Stimulated activated memory B cell treated with anti-CD40 and anti-IgM and Interleukin-4, amounts not matched to agents 10 μg/mL and 1 μg/mL and 100 μg/mL, for 72 hours (primary cell): ENCODE results near the gene HCAR2.
"Not testable (repeated sequence)": the region's sequence is repeated elsewhere in the genome, so short reads cannot be mapped to it uniquely, and the experiment has no call there.

Source experiments
- ATAC-seq: fragments of 150-1000 bp; cut with Tn5 transposase; 2 replicates; pipeline ENCODE4 v1.10.0; 2021
- H3K27ac Mint-ChIP-seq: one replicate; pipeline ENCODE4 v1.8.0; 2022; ENCODE audit warnings: mild to moderate bottlenecking, mixed read lengths
- H3K27me3 Mint-ChIP-seq: one replicate; pipeline ENCODE4 v1.8.0; 2022; ENCODE audit warnings: mixed read lengths
- H3K36me3 Mint-ChIP-seq: one replicate; pipeline ENCODE4 v1.8.0; 2022; ENCODE audit warnings: mixed read lengths
- H3K4me1 Mint-ChIP-seq: one replicate; pipeline ENCODE4 v1.8.0; 2022; ENCODE audit warnings: mixed read lengths
- H3K4me3 Mint-ChIP-seq: one replicate; pipeline ENCODE4 v1.8.0; 2022; ENCODE audit warnings: mild to moderate bottlenecking, moderate library complexity, mixed read lengths
- H3K9me3 Mint-ChIP-seq: one replicate; pipeline ENCODE4 v1.8.0; 2022; ENCODE audit warnings: mixed read lengths

Gene HCAR2

GRCh38 chr12:122691566-122691965 is 11.6 kb downstream of the HCAR2 start:
- ATAC-seq = no peak
- Mint-ChIP-seq H3K4me3 (no peak overlapping the region), H3K27me3 (no peaks in the 10 kb centered on the region), H3K36me3 (no peaks in the 10 kb centered on the region), H3K27ac (no peak overlapping the region), H3K4me1 (no peaks in the 10 kb centered on the region), H3K9me3 (no peaks in the 10 kb centered on the region)

DNA sequence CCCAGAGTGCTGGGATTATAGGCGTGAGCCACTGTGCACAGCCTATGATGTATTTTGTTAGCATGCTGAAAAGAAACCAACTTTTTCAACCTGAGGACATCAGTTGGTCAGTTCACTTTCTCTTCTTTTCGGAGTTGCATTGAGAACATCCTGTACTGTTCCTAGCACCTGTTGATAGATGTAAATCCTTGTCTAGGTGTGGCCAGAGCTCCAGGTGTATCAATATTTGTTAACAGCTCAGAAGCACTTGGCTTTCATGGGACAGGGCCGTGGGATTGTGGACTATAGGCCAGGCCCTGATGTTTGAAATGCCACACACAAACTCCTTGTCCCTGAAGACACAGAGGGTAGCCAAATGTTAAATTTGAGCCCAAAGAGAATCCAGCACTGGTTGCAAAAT is 14.9 kb downstream of the HCAR2 start:
- no peaks in the 10 kb centered on the region for H3K4me1 Mint-ChIP-seq
- ATAC-seq = no peak
- H3K9me3 Mint-ChIP-seq = no peaks in the 10 kb centered on the region
- H3K27ac Mint-ChIP-seq = no peak overlapping the region
- H3K36me3 Mint-ChIP-seq = no peaks in the 10 kb centered on the region
- no peaks in the 10 kb centered on the region for H3K27me3 Mint-ChIP-seq
- no peak overlapping the region for H3K4me3 Mint-ChIP-seq

DNA sequence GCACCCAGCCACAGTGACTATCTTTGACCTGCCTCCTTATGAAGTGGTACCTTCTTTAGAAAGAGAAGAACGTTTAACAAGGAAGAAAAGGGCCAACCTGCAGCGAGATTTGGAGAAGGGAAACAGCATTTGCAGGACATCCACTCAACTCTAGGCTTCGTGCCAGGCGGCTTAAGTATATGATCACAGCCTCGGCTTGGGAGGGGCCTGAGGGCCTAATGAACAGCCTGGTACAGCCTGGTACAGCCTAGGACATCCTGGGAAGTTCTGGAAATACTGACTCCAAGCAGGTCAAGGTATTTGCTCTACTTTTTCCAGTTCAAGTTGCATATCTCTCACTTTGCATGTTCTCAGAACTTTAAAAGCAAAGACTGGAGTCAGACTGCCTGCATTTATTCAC is 16.1 kb downstream of the HCAR2 start:
- no peak for ATAC-seq

DNA sequence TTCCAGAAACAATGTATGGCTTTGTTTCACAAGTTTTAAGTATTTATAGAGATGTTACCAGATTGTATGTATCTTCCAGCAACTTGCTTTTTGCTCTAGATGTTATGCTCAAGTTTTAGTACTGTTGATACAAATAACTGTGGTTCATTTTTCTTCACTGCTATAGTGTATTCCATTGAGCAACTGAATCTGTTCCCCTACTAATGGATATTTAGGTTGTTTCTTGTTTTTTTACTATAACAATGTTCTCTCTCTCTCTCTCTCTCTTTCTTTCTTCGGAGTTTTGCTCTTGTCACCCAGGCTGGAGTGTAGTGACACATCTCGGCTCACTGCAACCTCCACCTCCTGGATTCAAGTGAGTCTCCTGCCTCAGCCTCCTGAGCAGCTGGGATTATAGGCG is 16.6 kb downstream of the HCAR2 start:
- H3K36me3 Mint-ChIP-seq = no peaks in the 10 kb centered on the region
- ATAC-seq = no peak

More for the DNA sequence above, 16.1 kb downstream of the HCAR2 start:
- Mint-ChIP-seq H3K27me3 (no peaks in the 10 kb centered on the region), H3K4me3 (no peak overlapping the region), H3K4me1 (no peaks in the 10 kb centered on the region), H3K27ac (no peak overlapping the region), H3K36me3 (no peaks in the 10 kb centered on the region), H3K9me3 (no peaks in the 10 kb centered on the region)

DNA sequence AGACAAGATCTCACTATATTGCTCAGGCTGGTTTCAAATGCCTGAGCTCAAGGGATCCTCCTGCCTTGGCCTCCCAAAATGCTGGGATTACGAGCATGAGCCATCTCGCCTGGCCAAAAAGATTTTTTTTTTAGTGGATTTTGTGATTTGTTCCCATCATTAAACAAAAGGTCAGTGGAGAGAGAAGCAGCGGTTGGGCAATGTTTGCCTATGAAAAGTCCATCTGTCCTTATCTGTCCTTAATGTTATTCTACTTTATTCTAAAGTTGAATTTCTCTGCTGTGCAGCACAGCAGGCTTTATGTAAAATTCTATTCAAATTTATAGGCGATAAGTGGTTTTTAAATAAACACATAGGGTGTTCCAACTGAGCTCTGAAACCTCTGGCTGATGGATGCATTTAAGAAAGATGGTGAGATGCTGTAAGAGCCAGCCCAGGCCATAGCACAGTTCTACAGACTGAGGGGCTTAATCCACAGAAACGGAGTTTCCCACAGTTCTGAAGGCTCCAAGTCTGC is 18.8 kb downstream of the HCAR2 start:
- Mint-ChIP-seq H3K4me3 (no peak overlapping the region), H3K36me3 (no peaks in the 10 kb centered on the region), H3K27ac (no peak overlapping the region), H3K4me1 (no peaks in the 10 kb centered on the region), H3K27me3 (no peaks in the 10 kb centered on the region), H3K9me3 (no peaks in the 10 kb centered on the region)
- ATAC-seq = no peak

More for the DNA sequence above, 16.6 kb downstream of the HCAR2 start:
- Mint-ChIP-seq H3K4me1 (no peaks in the 10 kb centered on the region), H3K27me3 (no peaks in the 10 kb centered on the region), H3K9me3 (no peaks in the 10 kb centered on the region), H3K27ac (no peak overlapping the region), H3K4me3 (no peak overlapping the region)

- Mint-ChIP-seq H3K4me3 (no peak overlapping the region), H3K27me3 (no peaks in the 10 kb centered on the region), H3K4me1 (no peaks in the 10 kb centered on the region), H3K9me3 (no peaks in the 10 kb centered on the region), H3K36me3 (no peaks in the 10 kb centered on the region), H3K27ac (no peak overlapping the region)
- no peak for ATAC-seq
Measured at GRCh38 chr12:122681814-122682213, 21.3 kb downstream of the HCAR2 start.

DNA sequence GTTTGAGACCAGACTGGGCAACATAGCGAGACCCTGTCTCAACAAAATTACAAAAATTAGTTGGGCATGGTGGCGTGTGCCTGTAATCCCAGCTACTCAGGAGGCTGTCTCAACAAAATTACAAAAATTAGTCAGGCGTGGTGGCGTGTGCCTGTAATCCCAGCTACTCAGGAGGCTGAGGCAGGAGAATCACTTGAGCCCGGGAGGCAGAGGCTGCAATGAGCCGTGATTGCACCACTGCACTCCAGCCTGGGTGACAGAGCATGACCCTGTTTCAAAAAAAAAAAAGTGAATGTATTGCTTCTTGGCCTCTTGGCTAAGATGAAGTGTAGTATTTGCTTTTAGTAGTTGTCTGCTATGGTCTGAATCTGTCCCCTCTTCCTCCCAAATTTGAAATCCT is 22.2 kb downstream of the HCAR2 start:
- ATAC-seq, H3K4me1 Mint-ChIP-seq, H3K27me3 Mint-ChIP-seq, H3K4me3 Mint-ChIP-seq, H3K36me3 Mint-ChIP-seq, H3K9me3 Mint-ChIP-seq, H3K27ac Mint-ChIP-seq: not testable (repeated sequence)

DNA sequence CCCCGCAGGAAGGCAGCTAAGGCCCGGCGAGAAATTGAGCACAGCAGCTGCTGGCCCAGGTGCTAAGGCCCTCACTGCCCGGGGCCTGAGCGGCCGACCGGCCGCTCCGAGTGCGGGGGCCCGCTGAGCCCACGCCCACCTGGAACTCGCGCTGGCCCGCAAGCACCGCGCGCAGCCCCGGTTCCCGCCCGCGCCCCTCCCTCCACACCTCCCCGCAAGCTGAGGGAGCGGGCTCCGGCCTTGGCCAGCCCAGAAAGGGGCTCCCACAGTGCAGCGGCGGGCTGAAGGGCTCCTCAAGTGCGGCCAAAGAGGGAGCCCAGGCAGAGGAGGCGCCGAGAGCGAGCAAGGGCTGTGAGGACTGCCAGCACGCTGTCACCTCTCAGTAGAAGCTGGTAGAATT is 26.4 kb downstream of the HCAR2 start:
- not testable (repeated sequence) for H3K9me3 Mint-ChIP-seq, H3K27ac Mint-ChIP-seq, H3K4me3 Mint-ChIP-seq, ATAC-seq, H3K36me3 Mint-ChIP-seq, H3K4me1 Mint-ChIP-seq
- peaks cover 21% of the 10 kb centered on the region for H3K27me3 Mint-ChIP-seq

- not testable (repeated sequence) for H3K9me3 Mint-ChIP-seq, H3K36me3 Mint-ChIP-seq, H3K4me3 Mint-ChIP-seq, H3K4me1 Mint-ChIP-seq, H3K27ac Mint-ChIP-seq, ATAC-seq
- peaks cover 21% of the 10 kb centered on the region for H3K27me3 Mint-ChIP-seq
Measured at GRCh38 chr12:122676015-122676414, 27.1 kb downstream of the HCAR2 start.

DNA sequence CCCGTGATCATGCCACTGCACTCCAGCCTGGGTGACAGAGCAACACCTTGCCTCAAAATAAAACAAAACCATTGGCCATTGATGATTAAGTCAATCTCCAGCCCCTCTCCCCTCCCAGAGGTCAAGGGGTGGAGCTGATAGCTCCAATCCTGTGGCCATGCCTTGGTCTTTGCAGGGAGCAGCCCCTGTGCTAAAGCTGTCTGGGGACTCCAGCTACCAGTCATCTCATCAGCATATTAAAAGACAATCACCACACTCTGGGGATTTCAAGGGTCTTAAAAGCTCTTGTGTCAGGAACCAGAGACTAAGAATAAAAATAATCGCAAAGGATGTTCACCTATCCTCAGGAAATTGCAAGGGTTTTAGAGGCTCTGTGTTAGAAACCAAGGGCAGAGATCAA is 30.6 kb downstream of the HCAR2 start:
- peaks cover 6% of the 10 kb centered on the region for H3K4me1 Mint-ChIP-seq
- no peaks in the 10 kb centered on the region for H3K9me3 Mint-ChIP-seq
- ATAC-seq = no peak
- no peak overlapping the region for H3K4me3 Mint-ChIP-seq
- no peak overlapping the region for H3K27ac Mint-ChIP-seq
- H3K36me3 Mint-ChIP-seq = no peaks in the 10 kb centered on the region
- peaks cover 21% of the 10 kb centered on the region for H3K27me3 Mint-ChIP-seq

DNA sequence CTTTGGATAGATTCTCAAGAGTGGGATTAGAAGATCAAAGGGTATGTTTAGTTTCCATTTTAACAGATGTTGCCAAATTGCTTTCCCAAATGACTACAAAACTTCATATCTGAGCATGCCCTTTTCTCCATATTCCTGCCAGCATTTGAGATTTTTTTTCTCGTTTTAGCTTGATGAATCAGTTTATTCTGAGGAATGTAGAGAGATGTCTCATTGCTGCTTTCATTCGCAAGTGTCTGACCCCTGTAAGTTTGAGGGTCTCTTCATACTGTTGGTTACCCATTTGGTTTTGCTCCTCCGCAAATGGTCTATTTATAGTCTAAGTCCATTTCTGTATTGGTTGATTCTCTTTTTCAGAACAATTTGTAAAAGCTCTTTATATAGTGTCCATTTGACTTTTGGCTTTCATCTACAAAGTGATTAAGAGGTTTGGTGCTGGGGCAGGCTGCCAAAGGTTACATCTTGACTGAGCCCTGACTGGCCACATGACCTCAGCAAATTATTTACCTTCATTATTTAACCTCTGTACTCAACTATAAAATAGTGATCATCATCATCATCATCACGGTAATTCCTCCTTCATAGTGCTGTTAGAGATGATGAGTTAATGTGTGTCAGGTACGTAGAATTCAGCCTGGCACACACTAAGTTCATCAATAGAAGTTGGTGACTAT is 33.6 kb downstream of the HCAR2 start:
- peaks cover 6% of the 10 kb centered on the region for H3K4me1 Mint-ChIP-seq
- no peaks in the 10 kb centered on the region for H3K9me3 Mint-ChIP-seq
- H3K27me3 Mint-ChIP-seq = peaks cover 13% of the 10 kb centered on the region
- no peak overlapping the region for H3K4me3 Mint-ChIP-seq
- no peak overlapping the region for H3K27ac Mint-ChIP-seq
- ATAC-seq = no peak
- H3K36me3 Mint-ChIP-seq = no peaks in the 10 kb centered on the region

GRCh38 chr12:122668268-122668667 is 34.9 kb downstream of the HCAR2 start:
- H3K36me3 Mint-ChIP-seq = no peaks in the 10 kb centered on the region
- no peak for ATAC-seq
- no peak overlapping the region for H3K4me3 Mint-ChIP-seq
- no peak overlapping the region for H3K27ac Mint-ChIP-seq
- H3K27me3 Mint-ChIP-seq = peaks cover 9% of the 10 kb centered on the region
- H3K9me3 Mint-ChIP-seq = peaks cover 1% of the 10 kb centered on the region
- H3K4me1 Mint-ChIP-seq = peaks cover 6% of the 10 kb centered on the region

DNA sequence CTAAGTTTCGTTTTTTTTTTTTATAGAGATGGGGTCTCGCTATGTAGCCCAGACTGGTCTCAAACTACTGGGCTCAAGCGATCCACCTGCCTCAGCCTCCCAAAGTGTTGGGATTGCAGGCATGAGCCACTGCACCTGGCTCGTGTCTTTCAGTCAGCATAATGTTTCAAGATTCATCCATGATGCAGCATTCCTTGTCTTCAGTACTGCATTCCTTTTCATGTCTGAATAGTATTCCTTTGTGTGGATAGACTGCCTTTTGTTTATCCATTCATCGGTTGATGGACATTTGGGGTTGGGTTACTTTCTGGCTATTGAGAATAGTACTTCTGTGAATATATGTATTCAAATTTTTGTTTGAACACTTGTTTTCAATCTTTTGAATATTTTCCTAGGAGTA is 37.4 kb downstream of the HCAR2 start:
- H3K36me3 Mint-ChIP-seq = no peaks in the 10 kb centered on the region
- ATAC-seq = no peak
- H3K4me1 Mint-ChIP-seq = no peaks in the 10 kb centered on the region
- H3K27me3 Mint-ChIP-seq = no peaks in the 10 kb centered on the region
- no peak overlapping the region for H3K27ac Mint-ChIP-seq
- no peak overlapping the region for H3K4me3 Mint-ChIP-seq
- H3K9me3 Mint-ChIP-seq = peaks cover 2% of the 10 kb centered on the region

DNA sequence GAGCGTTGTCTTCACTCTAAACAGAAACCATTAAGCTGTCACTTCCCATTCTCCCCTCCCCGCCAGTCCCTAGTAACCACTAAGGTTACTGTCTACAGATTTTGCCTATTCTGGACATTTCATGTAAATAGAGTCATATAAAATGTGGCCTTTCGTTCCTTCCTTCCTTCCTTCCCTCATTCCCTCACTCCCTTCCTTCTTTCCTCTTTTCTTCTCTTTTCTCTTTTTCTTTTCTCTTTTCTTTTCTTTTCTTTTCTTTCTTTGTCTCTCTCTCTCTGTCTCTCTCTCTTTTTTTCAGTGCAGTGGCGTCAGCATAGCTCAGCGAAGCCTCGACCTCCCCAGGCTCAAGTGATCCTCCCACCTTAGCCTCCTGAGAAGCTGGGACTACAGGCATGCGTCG is 37.8 kb downstream of the HCAR2 start:
- Mint-ChIP-seq H3K27ac (no peak overlapping the region), H3K9me3 (peaks cover 2% of the 10 kb centered on the region), H3K4me1 (no peaks in the 10 kb centered on the region), H3K27me3 (no peaks in the 10 kb centered on the region), H3K4me3 (no peak overlapping the region), H3K36me3 (no peaks in the 10 kb centered on the region)
- ATAC-seq = no peak

DNA sequence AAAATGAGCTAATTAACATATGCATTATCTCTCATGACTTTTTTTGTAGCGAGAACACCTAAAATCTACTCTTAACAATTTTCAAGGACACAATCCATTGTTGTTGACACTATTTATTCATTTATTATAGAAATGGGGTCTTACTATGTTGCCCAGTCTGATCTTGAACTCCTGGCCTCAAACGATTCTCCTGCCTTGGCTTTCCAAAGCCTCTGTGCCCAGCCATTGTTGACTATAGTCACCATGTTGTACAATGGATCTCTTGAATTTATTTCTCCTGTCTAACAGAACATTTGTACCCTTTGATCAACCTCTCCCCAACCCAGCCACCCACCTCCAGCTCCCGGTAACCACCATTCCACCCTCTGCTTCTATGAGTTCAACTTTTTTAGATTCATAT is 41.2 kb downstream of the HCAR2 start:
- no peaks in the 10 kb centered on the region for H3K4me1 Mint-ChIP-seq
- no peak overlapping the region for H3K4me3 Mint-ChIP-seq
- no peaks in the 10 kb centered on the region for H3K36me3 Mint-ChIP-seq
- no peak overlapping the region for H3K27ac Mint-ChIP-seq
- peaks cover 2% of the 10 kb centered on the region for H3K9me3 Mint-ChIP-seq
- H3K27me3 Mint-ChIP-seq = no peaks in the 10 kb centered on the region
- ATAC-seq = no peak

DNA sequence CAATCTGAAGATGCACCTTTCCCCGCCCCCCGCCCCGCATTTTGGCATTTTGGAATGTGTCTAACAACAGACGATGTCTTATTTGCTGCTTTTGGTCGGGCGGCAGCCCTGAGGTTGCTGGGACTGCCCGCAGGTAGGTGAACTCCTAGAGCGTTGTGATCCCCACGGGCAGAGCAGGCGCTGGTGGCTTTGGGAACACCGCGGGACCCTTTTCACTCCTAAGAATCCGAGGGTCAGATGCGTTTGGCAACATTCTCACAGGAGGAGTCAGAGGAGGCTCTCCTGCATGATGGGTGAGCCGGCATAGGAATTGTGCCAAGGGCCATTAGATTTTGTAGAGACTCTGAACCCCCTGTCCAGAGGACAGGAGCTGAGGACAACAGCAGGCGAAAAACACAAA is 41.9 kb downstream of the HCAR2 start:
- Mint-ChIP-seq H3K4me3 (no peak overlapping the region), H3K4me1 (no peaks in the 10 kb centered on the region), H3K36me3 (no peaks in the 10 kb centered on the region), H3K9me3 (peaks cover 2% of the 10 kb centered on the region), H3K27me3 (no peaks in the 10 kb centered on the region), H3K27ac (no peak overlapping the region)
- ATAC-seq = no peak

DNA sequence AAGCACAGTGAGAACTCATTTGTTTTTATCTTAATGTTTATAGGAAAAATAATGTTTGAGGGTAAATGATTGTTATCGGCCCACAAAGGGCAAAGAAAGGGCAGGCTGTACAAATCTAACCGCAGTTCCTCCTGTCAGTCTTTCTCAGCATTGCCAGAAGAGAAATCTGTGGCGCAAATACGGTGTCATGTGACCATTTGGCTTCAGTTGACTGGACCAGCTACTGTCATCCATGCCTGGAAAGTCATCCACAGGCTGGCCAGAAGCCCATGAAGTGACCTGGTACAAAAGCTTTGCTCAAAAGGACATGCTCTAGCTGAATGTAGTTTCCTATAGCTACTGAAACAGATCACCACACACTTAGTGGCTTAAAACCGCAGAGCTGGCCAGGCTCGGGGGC is 43.6 kb downstream of the HCAR2 start:
- no peaks in the 10 kb centered on the region for H3K36me3 Mint-ChIP-seq
- H3K27ac Mint-ChIP-seq = no peak overlapping the region
- ATAC-seq = no peak
- H3K4me1 Mint-ChIP-seq = no peaks in the 10 kb centered on the region
- peaks cover 2% of the 10 kb centered on the region for H3K9me3 Mint-ChIP-seq
- H3K4me3 Mint-ChIP-seq = no peak overlapping the region
- no peaks in the 10 kb centered on the region for H3K27me3 Mint-ChIP-seq
